GM12872 (cell line): ENCODE data around the gene YWHAQ.

Experiments used
- TF ChIP-seq, protein P1 (sequence below): IDR thresholded peaks from 3 replicates; pipeline ENCODE4 v1.5.1; 2011; ENCODE audit warnings: low read depth, mild to moderate bottlenecking, low read length, moderate library complexity; ENCODE audit not compliant: insufficient read depth

YWHAQ gene

DNA sequence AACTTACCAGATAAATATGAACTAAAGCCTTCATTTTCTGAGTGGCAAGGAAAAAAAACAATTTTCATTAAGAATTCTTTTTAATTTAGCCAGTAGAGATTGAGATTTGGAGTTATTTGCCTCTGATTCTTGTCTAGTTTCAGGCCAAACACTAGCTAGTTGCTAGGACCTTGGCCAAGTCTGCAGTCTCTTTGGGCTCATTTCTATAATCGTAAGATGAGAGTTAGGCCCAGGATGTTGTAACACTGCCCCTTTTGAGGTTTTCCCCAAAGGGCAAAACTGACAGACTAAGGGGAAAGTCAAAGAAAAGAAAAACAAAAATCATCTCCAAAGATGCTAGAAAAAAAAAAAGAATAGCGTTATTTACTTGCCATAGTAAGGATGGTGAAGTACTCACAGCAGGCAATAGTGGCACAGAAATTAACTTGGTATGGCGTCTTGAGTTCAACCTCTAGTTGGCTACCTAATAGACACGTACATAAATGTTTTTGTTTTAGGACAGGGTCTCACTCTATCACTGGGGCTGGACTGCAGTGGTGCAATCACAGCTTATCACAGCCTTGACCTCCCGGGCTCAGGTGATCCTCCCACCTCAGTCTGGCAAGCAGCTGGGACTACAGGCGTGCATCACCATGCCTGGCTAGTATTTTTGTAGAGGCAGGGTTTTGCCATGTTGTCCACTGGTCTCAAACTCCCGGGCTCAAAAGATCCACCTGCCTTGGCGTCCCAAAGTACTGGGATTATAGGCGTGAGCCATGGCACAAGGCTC lies 52.1 kb downstream of the YWHAQ start:
- TF ChIP-seq, protein P1, sequence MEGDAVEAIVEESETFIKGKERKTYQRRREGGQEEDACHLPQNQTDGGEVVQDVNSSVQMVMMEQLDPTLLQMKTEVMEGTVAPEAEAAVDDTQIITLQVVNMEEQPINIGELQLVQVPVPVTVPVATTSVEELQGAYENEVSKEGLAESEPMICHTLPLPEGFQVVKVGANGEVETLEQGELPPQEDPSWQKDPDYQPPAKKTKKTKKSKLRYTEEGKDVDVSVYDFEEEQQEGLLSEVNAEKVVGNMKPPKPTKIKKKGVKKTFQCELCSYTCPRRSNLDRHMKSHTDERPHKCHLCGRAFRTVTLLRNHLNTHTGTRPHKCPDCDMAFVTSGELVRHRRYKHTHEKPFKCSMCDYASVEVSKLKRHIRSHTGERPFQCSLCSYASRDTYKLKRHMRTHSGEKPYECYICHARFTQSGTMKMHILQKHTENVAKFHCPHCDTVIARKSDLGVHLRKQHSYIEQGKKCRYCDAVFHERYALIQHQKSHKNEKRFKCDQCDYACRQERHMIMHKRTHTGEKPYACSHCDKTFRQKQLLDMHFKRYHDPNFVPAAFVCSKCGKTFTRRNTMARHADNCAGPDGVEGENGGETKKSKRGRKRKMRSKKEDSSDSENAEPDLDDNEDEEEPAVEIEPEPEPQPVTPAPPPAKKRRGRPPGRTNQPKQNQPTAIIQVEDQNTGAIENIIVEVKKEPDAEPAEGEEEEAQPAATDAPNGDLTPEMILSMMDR: no peak

GRCh38 chr2:9574331-9574730 lies 56.5 kb downstream of the YWHAQ start:
- TF ChIP-seq, protein P1: no peak

- TF ChIP-seq, protein P1: peak; percentile 35; the same call in 2 of the 3 replicates
Measured at GRCh38 chr2:9573840-9574239, 57.0 kb downstream of the YWHAQ start.

DNA sequence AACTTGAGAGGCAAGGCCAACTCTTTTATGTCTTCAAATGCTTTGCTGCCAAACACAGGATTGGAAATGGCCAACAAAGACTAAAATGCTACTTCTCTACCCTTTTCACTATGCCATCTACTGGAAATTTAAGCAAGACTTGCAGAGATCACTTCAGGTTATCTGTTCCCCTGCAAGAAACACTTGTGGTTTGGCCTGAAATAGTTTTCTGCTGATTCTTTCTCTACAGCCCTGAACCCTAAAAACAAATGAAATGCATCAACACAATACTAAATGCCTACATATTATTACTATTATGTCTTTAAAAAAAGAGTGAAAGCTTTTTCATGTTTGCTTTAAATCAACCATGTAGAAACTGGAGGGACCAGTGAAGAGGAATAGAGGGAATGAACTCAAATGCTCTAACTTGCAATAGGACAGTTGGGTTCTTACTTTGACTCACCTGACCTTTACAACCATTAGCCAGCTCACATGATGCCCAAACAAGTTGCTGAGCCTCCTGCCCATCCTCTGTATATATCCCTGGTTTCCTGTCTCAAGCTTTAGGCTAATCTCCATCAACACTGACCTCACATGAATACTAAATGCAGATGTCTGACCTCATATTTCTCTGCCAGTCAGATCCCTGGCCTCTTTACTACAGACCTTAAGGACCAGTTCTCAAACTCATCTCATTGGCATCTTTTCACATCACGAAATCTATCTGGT lies 57.6 kb downstream of the YWHAQ start:
- TF ChIP-seq, protein P1: no peak

- TF ChIP-seq, protein P1: no peak
Measured at GRCh38 chr2:9570182-9571060, 60.4 kb downstream of the YWHAQ start.

DNA sequence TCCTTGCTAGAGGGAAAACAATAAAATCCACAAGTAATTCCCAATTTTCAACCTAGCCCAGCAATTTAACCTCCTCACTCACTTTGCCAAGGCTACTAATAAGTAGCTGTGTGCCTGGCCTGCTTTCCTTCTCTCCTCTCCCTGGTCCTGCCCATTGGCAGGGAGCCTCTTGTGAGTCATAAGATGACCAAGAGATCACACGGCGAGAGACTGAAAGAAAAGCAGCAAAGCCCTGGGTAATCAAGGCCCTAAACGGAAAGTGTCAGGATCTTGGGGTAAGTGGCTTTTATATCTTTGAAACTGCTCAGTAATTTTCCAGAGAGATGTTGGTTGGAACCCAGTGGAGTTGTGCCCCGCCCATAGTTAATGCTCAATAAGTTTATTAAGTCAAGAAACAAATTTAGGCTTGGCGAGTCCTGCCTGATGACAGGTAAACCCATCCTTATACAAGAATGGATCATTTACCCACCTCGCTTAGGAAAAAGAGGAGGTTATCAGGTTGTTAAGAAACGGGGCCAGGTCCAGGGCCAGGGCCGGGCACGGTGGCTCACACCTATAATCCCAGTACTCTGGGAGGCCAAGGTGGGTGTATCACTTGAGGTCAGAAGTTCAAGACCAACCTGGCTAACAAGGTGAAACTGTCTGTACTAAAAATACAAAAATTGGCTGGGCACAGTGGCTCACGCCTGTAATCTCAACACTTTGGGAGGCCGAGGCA lies 65.2 kb downstream of the YWHAQ start:
- TF ChIP-seq, protein P1: no peak
